ENCODE measurements around the gene SLC5A12. TPM values are rescaled to one million over a fixed set of nuclear protein-coding genes. Genes with fewer than 3 reads are reported as not detected.
A peak's percentile ranks its signal among the peaks of the same experiment; 100 is the strongest.

The SLC5A12 gene
- polyA plus RNA-seq, 2 of the 4 experiments (the other 2 are of a cell fraction), result not detected

- TF ChIP-seq HES2 (IDR thresholded peaks at IDR 0.05) (no peak), USF2 (IDR thresholded peaks at IDR 0.05) (no peak)
Measured at GRCh38 chr11:26622181-26622580, 99.7 kb downstream of the SLC5A12 start (continued).

- CTCF ChIA-PET, result interaction anchor here (1.2 kb wide), 1 partner anchor 30 kb away, joined by 4 read pairs; no protein-coding TSS in a partner anchor
- peak overlapping the region; percentile 62 to 70 for H3K27ac ChIP-seq
- no peaks in the 10 kb centered on the region for H3K9me3 ChIP-seq
- no peak overlapping the region for H3K4me3 ChIP-seq
- H3K4me2 ChIP-seq, result peak overlapping the region; percentile 79
- peak; percentile 78 to 81 for DNase-seq (ENCODE audit: low read depth in 1 of 2, low spot score in 1 of 2)
- POLR2A ChIA-PET, result no interaction called here
- TF ChIP-seq FOSL2 (IDR thresholded peaks at IDR 0.05), result peak; percentile 70
- TF ChIP-seq FOSL2 (CRISPR knock-in tag; IDR thresholded peaks at IDR 0.05), result peak; percentile 78
- TF ChIP-seq KDM1A (IDR thresholded peaks at IDR 0.05; ENCODE audit: low read depth), result no peak
- TF ChIP-seq HDAC2 (IDR thresholded peaks at IDR 0.05), result no peak
- TF ChIP-seq JUNB (IDR thresholded peaks at IDR 0.05), result peak; percentile 62
- TF ChIP-seq CEBPB (IDR thresholded peaks at IDR 0.05), result peak in 1 of 2 experiments; percentile 47; a peak in 1 of 4 replicates
- peak; percentile 32 for FAIRE-seq
- ATAC-seq, result peak; percentile 95 to 96
- H3K4me1 ChIP-seq, result peaks cover 40% of the 10 kb centered on the region
Measured at GRCh38 chr11:26621132-26621531, 100.7 kb downstream of the SLC5A12 start.

- CTCF ChIA-PET, result interaction anchor here (1.2 kb wide), 1 partner anchor 31 kb away, joined by 4 read pairs; no protein-coding TSS in a partner anchor
- 49% methylated on average over 1 of the region's 1 CpG for WGBS (ENCODE audit: missing lambda C conversion rate)
- Histone ChIP-seq H3K4me2 (peak overlapping the region; percentile 79), H3K4me3 (no peak overlapping the region), H3K9me3 (no peaks in the 10 kb centered on the region), H3K27ac (peak overlapping the region; percentile 62 to 70), H3K4me1 (peaks cover 40% of the 10 kb centered on the region)
- peak in 1 of 2 experiments; percentile 29 for DNase-seq (ENCODE audit: low read depth in 1 of 2, low spot score in 1 of 2)
- peak; percentile 22 to 31; a peak in 4 of 6 replicates for ATAC-seq
- POLR2A ChIA-PET, result no interaction called here
- peak; percentile 23 for FAIRE-seq
- no peak for TF ChIP-seq CTCF (IDR thresholded peaks at IDR 0.05)
- TF ChIP-seq RFX5 (IDR thresholded peaks at IDR 0.05), result no peak
- TF ChIP-seq ZFP36 (IDR thresholded peaks at IDR 0.05; ENCODE audit: borderline replicate concordance, partially characterized antibody), result no peak
- no peak for TF ChIP-seq TP53 (CRISPR knock-in tag; IDR thresholded peaks at IDR 0.05)
- no peak for TF ChIP-seq HOXB13 (CRISPR knock-in tag; IDR thresholded peaks at IDR 0.05; ENCODE audit: low read depth)
- no peak for TF ChIP-seq RAD21 (conservative IDR thresholded peaks at IDR 0.05 in 1 of 2, IDR thresholded peaks at IDR 0.05 in 1 of 2)
- no peak for TF ChIP-seq FOXS1 (CRISPR knock-in tag; IDR thresholded peaks at IDR 0.05)
- no peak for TF ChIP-seq KDM1A (IDR thresholded peaks at IDR 0.05; ENCODE audit: low read depth)
- TF ChIP-seq RARB (CRISPR knock-in tag; IDR thresholded peaks at IDR 0.05), result no peak
- TF ChIP-seq GATA3 (IDR thresholded peaks at IDR 0.05; ENCODE audit: borderline replicate concordance), result no peak
- TF ChIP-seq EHF (CRISPR knock-in tag; IDR thresholded peaks at IDR 0.05), result no peak
- TF ChIP-seq HEYL (CRISPR knock-in tag; IDR thresholded peaks at IDR 0.05), result no peak
- no peak for TF ChIP-seq HES2 (IDR thresholded peaks at IDR 0.05)
- no peak for TF ChIP-seq RNF2 (IDR thresholded peaks at IDR 0.05; ENCODE audit: borderline replicate concordance, low read depth)
- no peak for TF ChIP-seq POLR2A (IDR thresholded peaks at IDR 0.05; ENCODE audit: low read length)
- no peak for TF ChIP-seq MAX (IDR thresholded peaks at IDR 0.05)
- TF ChIP-seq ATOH8 (CRISPR knock-in tag; IDR thresholded peaks at IDR 0.05; ENCODE audit: low read depth), result no peak
- TF ChIP-seq ZSCAN20 (CRISPR knock-in tag; IDR thresholded peaks at IDR 0.05), result no peak
- no peak for TF ChIP-seq FOSB (CRISPR knock-in tag; IDR thresholded peaks at IDR 0.05)
- TF ChIP-seq PHF8 (IDR thresholded peaks at IDR 0.05; ENCODE audit: borderline replicate concordance, low read depth), result no peak
Measured at GRCh38 chr11:26620282-26621045, 101.4 kb downstream of the SLC5A12 start.
